NOMO-1 treated with DMSO at 0.1 percent for 48 hours (cell line): Measurements from ENCODE around the gene CBX8.
A peak's percentile ranks its signal among the peaks of the same experiment; 100 is the strongest.

ENCODE experiments used
- DNase-seq: peaks from one replicate; lab custom pipeline; 2025; ENCODE audit not compliant: unreplicated experiment; lab: John Stamatoyannopoulos, UW

The CBX8 gene

DNA sequence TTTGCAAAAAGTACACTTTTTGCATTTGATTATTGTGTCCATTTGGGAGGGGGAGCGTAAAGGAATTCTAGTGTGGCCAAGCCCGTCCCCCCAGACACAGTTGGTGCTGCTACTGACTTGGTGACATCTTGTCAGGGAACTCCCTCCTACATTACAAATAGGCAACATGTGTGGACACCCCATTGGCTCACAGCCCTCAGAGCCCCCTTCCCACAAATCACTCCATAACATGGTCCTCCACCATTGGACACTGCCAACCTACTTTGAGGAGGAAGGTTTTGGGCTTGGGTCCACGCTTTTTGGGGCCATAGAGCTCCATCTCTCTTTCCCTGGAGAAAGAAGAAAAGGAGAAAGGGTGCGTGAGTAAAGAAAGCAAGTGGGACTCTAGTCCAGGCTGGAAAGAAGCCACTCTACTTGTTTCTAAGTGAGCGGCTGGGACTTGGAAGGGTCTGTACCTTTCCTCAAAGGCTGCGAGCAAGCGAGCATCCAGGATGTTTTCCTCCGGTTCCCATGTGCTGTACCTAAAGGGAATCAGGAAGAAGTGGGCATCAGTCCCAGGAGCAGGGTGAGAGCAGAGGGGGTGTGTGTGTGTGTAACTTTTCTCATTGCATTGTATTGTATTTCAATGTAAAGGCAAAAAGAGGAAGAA is 958 bp downstream of the CBX8 start:
- peak; percentile 49 for DNase-seq

DNA sequence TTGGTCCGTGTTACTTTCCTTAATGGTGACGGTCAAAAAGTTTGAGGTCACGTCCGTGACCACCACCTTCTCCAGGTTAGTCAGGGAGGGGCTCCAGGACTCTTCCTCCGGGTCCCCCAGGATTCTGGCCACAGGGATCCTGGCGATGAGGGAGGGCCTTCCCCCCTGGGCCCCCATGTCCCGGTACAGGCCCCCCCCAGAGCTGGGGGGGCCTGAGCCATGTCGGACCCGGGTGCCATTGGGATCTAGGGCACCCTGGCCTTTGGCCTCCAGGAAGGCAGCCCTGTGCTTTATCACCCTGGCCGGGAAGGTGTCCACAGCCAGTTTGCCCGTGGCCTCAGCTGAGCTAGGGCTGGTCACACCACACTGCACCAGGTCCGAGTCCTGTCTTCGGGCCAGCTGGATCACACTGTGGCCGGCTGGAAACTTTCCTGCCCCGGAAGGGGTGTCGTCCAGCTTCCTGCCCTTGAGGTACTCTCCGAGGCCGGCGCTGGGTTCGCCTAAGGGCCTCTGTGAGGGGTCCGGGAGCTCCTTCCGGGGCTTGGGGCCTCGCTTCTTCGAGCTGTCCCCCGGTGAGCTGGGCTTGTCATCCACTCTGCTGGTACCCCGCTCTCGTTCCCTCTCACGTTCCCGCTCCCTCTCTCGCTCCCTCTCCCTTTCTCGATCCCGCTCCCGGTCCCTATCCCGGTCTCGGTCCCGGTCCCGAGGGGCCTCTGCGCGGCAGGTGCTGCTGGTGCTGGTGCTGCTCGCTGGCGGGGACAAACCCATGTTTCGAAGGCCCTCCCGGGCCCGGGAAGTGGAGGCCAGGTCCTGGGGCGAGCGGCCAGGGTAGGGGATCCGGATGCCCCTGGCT is 2.0 kb downstream of the CBX8 start:
- no peak for DNase-seq

DNA sequence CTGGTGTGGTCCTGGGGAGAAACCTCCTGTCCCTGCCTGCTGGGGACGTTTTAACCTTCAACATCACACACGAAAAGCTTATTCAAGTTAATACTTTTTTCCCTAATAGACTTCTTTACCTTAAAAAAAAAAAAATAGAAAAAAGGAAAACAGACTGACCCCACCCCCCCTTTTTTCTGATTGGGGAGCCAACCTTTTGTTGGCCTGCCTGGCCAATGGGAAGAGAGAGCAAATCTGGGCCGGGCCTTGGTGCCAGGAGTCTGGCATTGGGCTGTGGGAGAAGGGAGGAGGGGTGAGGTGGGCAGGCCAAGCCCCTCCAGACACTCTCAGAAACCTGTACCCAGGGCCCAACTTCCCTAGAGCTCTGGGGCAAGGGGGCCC is 3.0 kb downstream of the CBX8 start:
- no peak for DNase-seq

DNA sequence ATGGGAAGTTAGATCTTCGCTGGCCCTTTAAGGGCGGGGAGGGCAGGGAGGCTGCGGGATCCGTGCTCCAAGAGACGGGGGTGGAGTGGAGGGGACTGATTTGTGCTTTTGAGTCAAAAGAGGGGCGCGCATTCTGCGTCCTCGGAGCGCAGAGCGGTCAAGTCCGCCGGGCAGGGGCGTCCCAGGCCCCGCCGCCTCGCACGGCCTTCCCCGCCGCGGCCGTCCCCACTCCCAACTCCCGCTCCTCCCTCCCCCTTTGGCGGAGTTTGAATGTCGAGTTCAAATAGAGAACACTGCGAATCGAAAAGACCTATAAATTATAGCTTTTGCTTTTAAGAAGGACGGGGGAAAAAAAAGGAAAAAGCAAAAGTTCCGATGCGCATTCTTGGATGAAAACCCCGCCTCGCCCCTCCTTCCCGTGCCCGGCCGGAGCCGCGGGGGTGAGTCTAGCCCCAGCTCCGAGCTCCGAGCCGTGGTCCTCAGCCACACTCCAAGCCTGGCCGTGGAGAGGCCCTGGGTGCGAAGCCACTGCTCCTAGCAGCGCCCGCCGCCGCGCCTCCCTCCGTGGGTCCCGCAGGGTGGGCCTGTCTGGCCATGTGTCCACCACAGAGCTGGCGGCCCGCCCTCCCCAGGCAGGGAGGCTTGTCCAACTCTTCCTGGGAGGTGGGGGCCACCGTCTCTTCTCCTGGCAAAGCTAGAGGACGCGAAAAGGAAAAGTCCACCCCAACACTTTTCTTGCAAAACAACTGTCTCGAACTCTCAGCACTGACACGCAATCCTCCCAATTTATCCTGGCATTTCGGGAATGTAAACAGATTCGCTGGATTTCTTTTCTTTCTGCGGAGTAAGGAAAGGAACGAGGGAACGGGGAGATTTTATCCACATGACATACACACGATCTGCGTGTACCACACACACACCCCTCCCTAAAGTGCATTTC is 3.6 kb downstream of the CBX8 start:
- no peak for DNase-seq

DNA sequence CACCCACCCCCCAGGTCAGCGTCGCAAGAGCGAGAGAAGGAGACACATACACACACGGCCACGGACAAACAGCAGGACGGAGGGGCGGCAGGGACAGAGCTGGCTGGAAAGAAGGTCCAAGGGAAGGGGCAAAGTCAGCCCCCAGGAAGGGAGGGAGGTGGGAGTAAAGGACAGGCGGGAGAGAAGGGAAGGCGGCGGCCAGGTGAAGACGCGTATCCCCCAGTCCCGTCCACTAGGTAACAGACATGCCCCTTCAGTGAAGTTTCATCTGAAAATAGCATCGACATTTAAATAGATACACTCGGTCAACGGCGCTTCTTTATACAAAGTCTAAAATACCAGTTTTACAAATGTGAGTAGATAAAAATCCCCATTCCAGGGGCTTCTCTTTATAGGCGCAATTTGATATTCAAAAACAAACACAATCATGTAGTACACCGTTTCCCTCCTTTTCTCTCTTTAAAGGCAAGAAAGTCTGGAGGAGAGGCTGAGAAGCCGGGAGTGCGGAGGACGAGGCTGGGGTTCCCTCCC is 4.5 kb downstream of the CBX8 start:
- DNase-seq = no peak

DNA sequence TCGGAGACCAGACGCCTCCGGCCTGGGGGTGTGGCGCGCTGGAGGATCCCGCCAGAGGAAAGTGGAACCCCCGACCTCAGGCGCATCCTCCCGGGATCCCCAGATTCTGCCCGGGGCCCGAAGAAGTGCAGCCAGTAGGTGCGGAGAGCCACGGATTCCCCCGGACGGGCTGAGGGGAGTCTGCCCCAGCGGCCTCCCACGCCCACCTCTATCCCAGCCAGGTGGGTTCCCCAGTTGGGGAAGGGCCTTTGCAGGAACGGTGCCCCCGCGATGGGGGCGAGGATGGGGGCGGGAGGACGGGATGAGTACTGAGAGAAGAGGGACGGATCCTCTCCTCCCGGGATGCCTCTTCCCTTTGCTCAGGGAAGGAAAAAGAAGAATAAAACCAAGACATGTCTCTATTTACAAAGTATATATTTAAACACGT is 5.1 kb downstream of the CBX8 start:
- no peak for DNase-seq

DNA sequence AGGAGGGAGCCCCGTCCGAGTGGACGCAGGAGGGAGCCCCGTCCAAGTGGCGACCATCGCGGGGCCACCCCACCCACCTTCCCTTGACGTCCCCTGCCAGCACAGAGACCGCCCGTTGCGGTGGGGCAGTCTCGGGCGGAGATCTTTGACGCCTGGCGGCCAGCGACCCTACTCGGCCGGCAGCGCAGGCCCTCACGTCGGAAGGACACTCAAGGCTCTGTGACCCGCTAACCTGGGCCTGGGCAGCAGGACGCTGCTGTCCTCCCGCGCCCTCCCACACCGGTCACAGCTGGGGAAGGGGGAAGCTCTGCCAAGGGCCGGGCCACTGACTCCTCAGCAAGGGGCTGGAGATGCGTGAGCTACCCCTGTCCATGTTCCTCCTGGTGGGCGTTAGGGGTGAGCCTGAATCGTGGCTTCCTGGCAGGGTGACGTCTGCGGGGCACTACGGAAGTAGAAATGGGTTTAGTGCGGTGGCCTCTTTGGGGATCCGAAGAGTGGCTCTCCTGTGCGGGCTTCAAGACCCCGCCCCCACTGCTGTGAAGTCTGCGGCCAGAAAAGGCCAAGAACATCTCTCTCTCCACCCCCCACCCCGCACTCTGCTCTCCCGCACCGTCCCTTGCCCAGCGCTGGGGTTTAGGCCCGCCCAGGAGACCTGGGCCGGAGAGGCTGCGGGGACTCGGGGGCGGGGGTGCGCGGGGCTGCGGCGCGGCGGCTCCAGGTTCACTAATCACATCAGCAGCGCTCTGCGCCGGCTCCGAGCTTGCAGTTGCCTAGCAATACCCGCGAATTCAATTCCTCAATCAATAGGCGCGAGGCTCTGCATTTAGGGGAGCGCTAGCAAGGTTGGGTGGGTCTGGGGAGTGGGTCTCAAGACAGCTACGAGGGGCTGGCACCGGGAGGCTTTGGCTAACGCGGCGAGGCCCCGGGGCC is 5.8 kb downstream of the CBX8 start:
- no peak for DNase-seq

DNA sequence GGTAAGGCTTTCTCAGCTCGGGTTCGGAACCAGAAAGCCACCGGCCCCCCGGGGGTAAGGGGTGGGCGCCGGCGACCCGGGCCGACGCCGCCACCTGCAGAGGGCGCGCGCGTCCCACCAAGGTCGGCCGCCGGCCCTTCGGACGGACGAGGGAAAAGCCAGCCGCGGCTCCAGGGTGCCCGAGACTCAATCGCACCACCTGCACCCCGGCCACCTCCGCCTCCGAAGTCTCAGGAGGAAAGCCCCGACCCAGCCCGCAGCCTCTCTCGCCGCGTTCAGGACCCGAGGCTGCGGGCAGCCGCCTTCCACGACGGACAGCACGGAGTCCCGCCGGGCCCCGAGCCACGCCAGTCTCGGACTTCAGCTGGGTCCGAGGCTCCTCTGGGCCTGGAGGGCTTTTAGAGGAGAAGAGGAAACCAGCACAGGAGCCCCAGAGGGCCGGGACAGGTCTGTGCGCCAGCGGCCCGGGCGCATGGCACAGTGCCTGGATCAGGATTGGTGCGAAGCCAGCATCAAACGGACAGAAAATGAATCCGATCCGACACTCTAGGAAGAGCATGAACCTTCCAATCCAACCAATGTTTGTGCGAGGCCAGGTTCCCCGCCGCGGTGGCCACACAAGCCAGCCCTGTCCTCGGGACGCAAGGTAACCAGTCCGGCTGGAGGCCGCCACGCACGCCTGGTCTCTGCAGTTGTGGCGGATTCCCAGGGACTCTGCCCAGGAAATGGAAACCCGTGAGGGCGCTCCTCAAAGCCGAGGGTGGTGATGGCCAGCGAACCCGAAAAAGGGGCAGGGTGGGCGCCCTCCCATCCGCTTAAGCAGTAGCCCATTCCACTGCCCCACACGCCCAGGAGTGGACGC is 6.7 kb downstream of the CBX8 start:
- DNase-seq = peak; percentile 32

DNA sequence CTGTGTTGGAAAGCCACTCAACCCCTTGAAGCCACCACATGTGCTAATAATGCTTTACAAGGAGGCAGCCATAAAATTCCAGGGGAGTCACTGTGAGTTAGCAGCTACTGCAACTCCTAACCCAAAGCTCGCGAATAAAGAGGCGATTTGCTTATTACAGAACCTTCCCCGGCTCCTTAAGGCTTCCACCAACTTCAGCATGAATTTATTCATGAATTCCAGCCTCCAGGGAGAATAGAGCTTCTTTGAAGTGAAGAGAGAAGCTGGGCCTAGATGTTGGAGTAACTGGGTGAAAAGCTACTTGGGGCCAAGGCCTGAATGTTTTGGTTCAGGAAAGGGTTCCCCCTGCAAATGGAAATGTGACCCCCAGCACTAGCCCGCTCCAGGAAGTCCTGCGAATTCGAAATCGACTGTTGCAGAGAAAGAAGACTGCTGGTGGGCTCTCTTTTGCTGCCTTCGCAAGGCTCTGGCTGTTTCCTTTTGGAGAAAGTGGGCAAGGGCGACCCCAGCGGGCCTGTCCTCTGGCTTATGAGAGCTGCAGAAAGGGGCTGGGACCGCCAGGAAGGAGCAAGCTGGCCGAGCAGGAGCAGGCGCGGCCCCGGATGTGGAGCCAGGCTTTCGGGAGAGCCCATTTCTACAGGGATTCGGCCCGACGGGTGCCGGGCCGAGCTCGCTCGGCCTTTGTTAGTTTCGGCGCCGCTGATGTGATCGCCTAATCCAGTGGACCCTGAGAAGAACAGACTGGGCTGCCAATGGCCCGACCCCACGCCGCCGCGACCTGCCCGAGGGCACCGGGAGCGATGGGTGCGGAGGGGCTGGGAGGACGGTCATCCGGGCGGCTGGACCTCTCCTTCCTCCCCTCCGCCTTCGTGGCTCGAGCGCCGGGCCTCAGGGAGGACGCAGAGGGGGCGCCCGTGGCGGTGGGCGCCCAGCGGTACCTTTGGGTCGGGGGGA is 7.6 kb downstream of the CBX8 start:
- DNase-seq = no peak

DNA sequence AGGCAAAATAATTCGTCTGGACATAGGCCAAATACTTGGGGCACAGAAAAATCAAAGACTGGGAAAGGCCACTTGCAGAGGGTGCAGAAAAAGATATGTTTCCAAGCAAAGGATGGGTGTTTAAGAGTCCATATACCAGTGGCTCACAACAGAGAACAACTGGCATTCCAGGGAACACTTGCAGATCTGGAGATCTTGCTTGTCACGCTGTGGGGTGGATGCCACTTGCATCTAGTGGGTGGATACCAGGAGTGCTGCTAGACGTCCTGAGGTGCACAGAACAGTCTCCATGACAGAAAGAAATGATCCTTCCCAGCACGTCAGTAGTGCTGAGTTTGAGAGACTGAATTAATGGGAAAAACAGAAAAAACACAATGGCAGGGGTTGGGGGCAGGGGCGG is 8.4 kb downstream of the CBX8 start:
- no peak for DNase-seq

DNA sequence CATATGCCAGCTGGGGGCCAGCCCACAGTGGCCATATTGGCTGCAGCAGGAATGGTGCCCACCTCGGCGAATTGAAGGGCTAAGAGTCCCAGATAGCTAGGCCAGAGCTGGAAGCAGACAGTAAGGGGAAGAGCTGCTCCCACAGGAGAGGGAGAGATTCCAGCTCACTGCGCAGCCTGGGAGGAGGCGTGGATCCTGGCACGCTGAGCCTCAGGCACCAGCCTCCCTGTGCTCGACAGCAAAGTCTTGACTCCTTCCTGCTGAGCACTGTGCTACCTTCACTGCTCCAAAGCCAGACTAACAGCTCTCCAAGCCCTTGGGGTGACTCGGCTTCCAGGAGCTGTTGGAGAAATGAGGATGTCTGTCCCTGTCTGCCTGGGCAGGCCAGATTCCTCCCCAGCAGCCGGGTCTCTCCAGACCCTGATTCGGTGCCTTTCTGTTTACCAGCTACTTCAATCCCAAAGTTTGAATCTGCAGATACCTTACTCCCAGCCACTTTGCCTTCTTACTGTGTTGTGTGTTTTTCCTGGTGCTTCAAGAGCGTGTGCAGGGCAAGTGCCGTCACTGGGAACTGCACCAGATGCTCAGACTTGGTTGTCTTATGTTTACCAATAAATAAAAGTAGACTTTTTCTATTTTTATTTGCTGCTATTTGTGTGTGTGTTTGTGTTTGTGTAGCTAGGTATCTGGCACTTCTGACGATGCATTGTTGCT is 9.8 kb downstream of the CBX8 start:
- no peak for DNase-seq

DNA sequence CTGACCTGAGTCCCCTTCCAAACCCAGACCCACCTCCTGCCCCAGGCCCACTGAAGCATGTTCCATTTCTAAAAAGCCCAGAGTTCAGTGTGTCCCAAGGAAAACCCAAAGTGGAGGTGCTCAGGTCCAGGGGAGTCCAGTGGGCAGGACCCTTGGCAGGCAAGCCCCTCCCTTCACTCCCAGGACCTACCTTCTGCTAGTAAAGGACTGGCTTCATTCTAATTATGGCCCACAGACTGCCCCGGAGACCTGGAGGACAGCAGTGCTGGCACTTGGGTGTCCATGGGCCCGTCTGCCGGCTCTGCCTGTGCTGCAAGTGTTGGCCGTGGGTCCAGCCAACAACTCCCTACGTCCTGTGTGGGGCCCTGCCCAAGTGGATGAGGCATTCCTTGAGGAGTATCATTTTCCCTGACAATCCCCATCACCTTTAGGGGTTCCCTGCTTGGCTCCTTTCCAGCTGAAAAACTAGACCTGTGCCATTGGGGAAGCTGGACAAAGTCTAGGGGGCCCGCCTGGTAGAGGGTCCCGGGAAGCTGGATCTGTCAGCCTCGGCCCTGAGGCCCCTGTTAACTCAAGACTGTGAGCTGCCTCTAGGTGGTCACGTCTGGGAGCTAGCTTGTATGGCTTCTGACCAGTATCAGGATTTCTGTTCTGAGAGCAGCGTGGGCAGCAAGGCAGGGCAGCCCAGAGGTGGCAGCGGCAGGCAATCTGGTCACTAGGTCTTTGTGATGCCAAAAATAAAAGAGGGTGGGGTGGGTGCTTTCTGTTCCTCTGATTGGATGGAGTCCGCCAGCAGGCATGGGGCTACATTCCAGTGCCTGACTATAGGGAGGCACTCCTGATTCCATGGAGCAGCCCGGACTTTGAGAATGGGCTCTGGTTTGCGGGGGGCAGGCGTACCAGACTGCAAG is 10.7 kb downstream of the CBX8 start:
- no peak for DNase-seq

DNA sequence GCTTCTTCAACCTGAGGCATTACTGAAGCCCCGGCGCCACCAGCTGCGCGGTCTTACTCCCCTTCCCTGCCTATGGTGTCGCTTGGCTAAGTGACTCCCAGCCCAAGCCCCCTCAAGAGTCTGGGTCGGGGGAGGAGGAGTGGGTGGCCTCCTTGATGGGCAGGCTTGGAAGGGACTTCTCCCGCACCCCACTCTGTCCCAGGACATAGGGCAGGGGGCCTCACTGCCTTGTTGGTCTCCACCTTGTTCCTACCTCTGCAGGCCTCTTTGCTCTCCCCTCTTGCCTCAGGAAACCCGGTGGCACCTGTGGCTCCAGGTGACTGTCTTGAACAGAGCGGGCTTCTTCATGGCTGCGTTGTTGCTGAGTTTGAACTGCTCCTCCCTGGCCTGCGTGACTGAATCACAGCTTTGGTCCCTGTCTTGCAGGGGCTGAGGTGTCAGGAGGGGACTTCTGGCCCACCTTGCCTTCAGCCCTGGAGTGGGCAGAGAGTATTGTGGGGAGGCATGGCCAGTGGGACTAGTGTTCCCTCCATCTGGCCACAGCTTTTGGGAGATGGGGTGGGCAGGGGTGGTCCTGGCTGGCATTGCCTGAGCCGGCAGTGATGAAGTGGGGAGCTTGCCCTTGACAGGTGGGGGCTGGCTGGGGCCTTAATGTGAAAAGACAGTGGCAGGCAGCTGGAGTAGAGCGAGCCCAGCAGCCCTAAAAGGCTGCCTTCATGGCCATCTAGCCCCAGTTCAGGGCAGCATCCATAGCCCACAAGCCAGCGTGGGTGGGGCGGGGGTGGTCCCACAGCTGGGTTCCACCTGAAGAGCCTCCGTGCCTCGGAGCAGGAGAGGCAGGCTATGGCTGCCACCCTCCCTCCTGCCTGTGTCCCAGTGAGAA is 11.6 kb downstream of the CBX8 start:
- DNase-seq = no peak

DNA sequence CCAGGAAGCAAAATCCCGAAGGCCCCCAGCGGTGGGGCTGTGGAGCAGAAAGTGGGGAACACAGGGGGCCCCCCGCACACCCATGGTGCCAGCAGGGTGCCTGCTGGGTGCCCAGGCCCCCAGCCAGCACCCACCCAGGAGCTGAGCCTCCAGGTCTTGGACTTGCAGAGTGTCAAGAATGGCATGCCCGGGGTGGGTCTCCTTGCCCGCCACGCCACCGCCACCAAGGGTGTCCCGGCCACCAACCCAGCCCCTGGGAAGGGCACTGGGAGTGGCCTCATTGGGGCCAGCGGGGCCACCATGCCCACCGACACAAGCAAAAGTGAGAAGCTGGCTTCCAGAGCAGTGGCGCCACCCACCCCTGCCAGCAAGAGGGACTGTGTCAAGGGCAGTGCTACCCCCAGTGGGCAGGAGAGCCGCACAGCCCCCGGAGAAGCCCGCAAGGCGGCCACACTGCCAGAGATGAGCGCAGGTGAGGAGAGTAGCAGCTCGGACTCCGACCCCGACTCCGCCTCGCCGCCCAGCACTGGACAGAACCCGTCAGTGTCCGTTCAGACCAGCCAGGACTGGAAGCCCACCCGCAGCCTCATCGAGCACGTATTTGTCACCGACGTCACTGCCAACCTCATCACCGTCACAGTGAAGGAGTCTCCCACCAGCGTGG is 12.4 kb downstream of the CBX8 start:
- DNase-seq = no peak

DNA sequence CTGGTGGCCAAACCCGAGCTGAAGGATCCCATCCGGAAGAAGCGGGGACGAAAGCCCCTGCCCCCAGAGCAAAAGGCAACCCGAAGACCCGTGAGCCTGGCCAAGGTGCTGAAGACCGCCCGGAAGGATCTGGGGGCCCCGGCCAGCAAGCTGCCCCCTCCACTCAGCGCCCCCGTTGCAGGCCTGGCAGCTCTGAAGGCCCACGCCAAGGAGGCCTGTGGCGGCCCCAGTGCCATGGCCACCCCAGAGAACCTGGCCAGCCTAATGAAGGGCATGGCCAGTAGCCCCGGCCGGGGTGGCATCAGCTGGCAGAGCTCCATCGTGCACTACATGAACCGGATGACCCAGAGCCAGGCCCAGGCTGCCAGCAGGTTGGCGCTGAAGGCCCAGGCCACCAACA is 13.0 kb downstream of the CBX8 start:
- no peak for DNase-seq
